ENCODE results near the gene AQP6.
A peak's percentile ranks its signal among the peaks of the same experiment; 100 is the strongest.

AQP6 gene

GRCh38 chr12:49962861-49963765, 9.6 kb upstream of the AQP6 start:
- H3K27ac Mint-ChIP-seq: peak overlapping the region in 1 of 3 experiments; percentile 28
- TF ChIP-seq CTCF (IDR thresholded peaks at IDR 0.05; ENCODE audit: unreplicated experiment in 3 of 3): no peak
- H3K36me3 Mint-ChIP-seq (ENCODE audit: low read depth): no peaks in the 10 kb centered on the region
- H3K27me3 Mint-ChIP-seq (ENCODE audit: low read depth): peaks cover 84% of the 10 kb centered on the region
- H3K4me1 Mint-ChIP-seq: peaks cover 23% of the 10 kb centered on the region
- H3K9me3 Mint-ChIP-seq: peaks cover 3% of the 10 kb centered on the region
- H3K4me3 Mint-ChIP-seq: peak overlapping the region in 2 of 3 experiments; percentile 55 to 79

- no peak overlapping the region for H3K27ac Mint-ChIP-seq
- H3K9me3 Mint-ChIP-seq: peaks cover 3% of the 10 kb centered on the region
- H3K4me3 Mint-ChIP-seq: no peak overlapping the region
- TF ChIP-seq CTCF (IDR thresholded peaks at IDR 0.05; ENCODE audit: unreplicated experiment in 3 of 3): no peak
- H3K27me3 Mint-ChIP-seq (ENCODE audit: low read depth): peaks cover 74% of the 10 kb centered on the region
- H3K4me1 Mint-ChIP-seq: peaks cover 19% of the 10 kb centered on the region
- H3K36me3 Mint-ChIP-seq (ENCODE audit: low read depth): no peaks in the 10 kb centered on the region
Measured at GRCh38 chr12:49963976-49964815, 8.6 kb upstream of the AQP6 start.

GRCh38 chr12:49964849-49965624, 7.7 kb upstream of the AQP6 start:
- H3K9me3 Mint-ChIP-seq: peaks cover 3% of the 10 kb centered on the region
- no peak for TF ChIP-seq CTCF (IDR thresholded peaks at IDR 0.05; ENCODE audit: unreplicated experiment in 3 of 3)
- H3K36me3 Mint-ChIP-seq (ENCODE audit: low read depth): no peaks in the 10 kb centered on the region
- peaks cover 65% of the 10 kb centered on the region for H3K27me3 Mint-ChIP-seq (ENCODE audit: low read depth)
- no peak overlapping the region for H3K27ac Mint-ChIP-seq
- H3K4me1 Mint-ChIP-seq: peaks cover 13% of the 10 kb centered on the region
- no peak overlapping the region for H3K4me3 Mint-ChIP-seq

- Mint-ChIP-seq H3K27me3 (ENCODE audit: low read depth) (peaks cover 57% of the 10 kb centered on the region), H3K9me3 (no peaks in the 10 kb centered on the region), H3K4me1 (peaks cover 5% of the 10 kb centered on the region), H3K27ac (no peak overlapping the region), H3K36me3 (ENCODE audit: low read depth) (no peaks in the 10 kb centered on the region), H3K4me3 (peak overlapping the region in 1 of 3 experiments; percentile 21)
- no peak for TF ChIP-seq CTCF (IDR thresholded peaks at IDR 0.05; ENCODE audit: unreplicated experiment in 3 of 3)
Measured at GRCh38 chr12:49965836-49966235, 6.9 kb upstream of the AQP6 start.

- Mint-ChIP-seq H3K4me3 (peak overlapping the region in 1 of 3 experiments; percentile 24), H3K9me3 (no peaks in the 10 kb centered on the region), H3K27me3 (ENCODE audit: low read depth) (peaks cover 56% of the 10 kb centered on the region), H3K36me3 (ENCODE audit: low read depth) (no peaks in the 10 kb centered on the region), H3K27ac (peak overlapping the region in 1 of 3 experiments; percentile 37), H3K4me1 (peaks cover 5% of the 10 kb centered on the region)
- TF ChIP-seq CTCF (IDR thresholded peaks at IDR 0.05; ENCODE audit: unreplicated experiment in 3 of 3): no peak
Measured at GRCh38 chr12:49966511-49967041, 6.2 kb upstream of the AQP6 start.

All from nephron (organoid).